NCI-H2171 (cell line): ENCODE results near the gene KDM3B.
"Not testable (repeated sequence)": the region's sequence is repeated elsewhere in the genome, so short reads cannot be mapped to it uniquely, and the experiment has no call there.

Experiments
- DNase-seq: peaks from one replicate; lab custom pipeline; 2025; lab: John Stamatoyannopoulos, UW

Gene KDM3B

GRCh38 chr5:138352071-138352721 is at the start of gene KDM3B:
TSS of gene KDM3B (plus strand) at chr5:138352685. CDS start at chr5:138352796, 111 bp downstream.
- peak; percentile 41 for DNase-seq

GRCh38 chr5:138303372-138303771 is 49.1 kb upstream of the KDM3B start:
- no peak for DNase-seq

- DNase-seq, result peak; percentile 28
These were observed 46.7 kb upstream of the KDM3B start for GRCh38 chr5:138305797-138306196.

GRCh38 chr5:138315751-138316278 is 36.7 kb upstream of the KDM3B start:
- no peak for DNase-seq

GRCh38 chr5:138316355-138316754 is 36.1 kb upstream of the KDM3B start:
- no peak for DNase-seq

GRCh38 chr5:138318211-138318610 is 34.3 kb upstream of the KDM3B start:
- DNase-seq, result not testable (repeated sequence)

GRCh38 chr5:138330813-138331448 is 21.6 kb upstream of the KDM3B start:
- DNase-seq, result no peak

- DNase-seq, result peak; percentile 88
These were observed 20.8 kb upstream of the KDM3B start, which contains the start of gene CDC25C for GRCh38 chr5:138331449-138332368. TSS of gene CDC25C (minus strand) at chr5:138331804. CDS start at chr5:138331180, 624 bp downstream.

- no peak for DNase-seq
These were observed 17.5 kb upstream of the KDM3B start for GRCh38 chr5:138334867-138335447.

- no peak for DNase-seq
These were observed 15.4 kb upstream of the KDM3B start for GRCh38 chr5:138336952-138337684.

- peak; percentile 74 for DNase-seq
These were observed 14.6 kb upstream of the KDM3B start, which contains the start of gene FAM53C for GRCh38 chr5:138337685-138338410. TSS of gene FAM53C (plus strand) at chr5:138338266. CDS start at chr5:138341336, 3,070 bp downstream.

- DNase-seq, result no peak
These were observed 13.9 kb upstream of the KDM3B start for GRCh38 chr5:138338411-138339090.

GRCh38 chr5:138339091-138339456 is 13.4 kb upstream of the KDM3B start:
- no peak for DNase-seq

GRCh38 chr5:138339464-138339863 is 13.0 kb upstream of the KDM3B start:
- no peak for DNase-seq

- DNase-seq, result no peak
These were observed 12.5 kb upstream of the KDM3B start for GRCh38 chr5:138340008-138340407.

GRCh38 chr5:138344887-138345622 is 7.4 kb upstream of the KDM3B start:
- no peak for DNase-seq

GRCh38 chr5:138346889-138347288 is 5.6 kb upstream of the KDM3B start:
- DNase-seq, result no peak

- DNase-seq, result no peak
These were observed 2.5 kb upstream of the KDM3B start for GRCh38 chr5:138349852-138350562.

GRCh38 chr5:138350563-138350890 is 2.0 kb upstream of the KDM3B start:
- DNase-seq, result no peak
